Astrocyte of the cerebellum (primary cell): ENCODE data around the gene NFE2L3.

Experiments used
- DNase-seq: peaks from one replicate; pipeline ENCODE4 v3.0.0-alpha.2; 2011; ENCODE audit warnings: low read depth
- H3K4me3 ChIP-seq: 2 replicates; pipeline ENCODE4 v1.5.1; 2011; ENCODE audit warnings: mild to moderate bottlenecking, low read depth, low read length, moderate library complexity
- CTCF ChIP-seq: IDR thresholded peaks from 2 replicates; pipeline ENCODE4 v1.5.1; 2012; ENCODE audit warnings: low read length, low read depth, moderate library complexity, mild to moderate bottlenecking; ENCODE audit errors: missing control alignments
- in situ Hi-C: cut with HindIII; loops from 2 replicates; pipeline ENCODE4 v1.10.0; 2017; ENCODE audit warnings: low sequenced_read_pairs

Gene NFE2L3

DNA sequence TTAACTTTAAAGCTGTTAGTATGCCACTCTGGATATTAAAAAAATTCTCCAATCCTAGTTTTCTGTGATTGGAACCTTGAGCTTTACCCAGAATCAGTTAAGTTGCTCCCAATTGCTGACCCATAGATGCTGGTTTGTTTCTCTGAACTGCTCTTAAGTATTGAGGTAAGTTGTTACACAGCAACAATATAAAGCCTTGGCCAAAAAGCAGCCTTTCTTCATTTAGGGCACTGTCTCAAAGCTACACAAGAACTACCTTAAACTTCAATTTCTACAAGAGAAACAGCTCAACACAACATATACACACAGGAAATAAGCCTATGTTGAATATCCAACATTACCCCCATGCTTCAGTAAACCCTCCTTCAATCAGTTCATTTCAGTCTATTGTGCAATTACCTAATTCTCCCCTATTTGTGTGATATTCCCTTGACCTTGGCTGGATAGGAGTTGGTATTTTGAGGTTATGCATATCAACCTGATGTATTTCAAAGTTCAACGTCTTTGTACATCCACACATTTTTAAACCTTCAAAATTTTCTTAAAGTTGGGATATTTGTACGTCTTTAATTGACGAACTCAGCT, 37.1 kb downstream of the NFE2L3 start:
- DNase-seq: no peak
- no peak for TF ChIP-seq CTCF
- in situ Hi-C loops: no loop called here
- H3K4me3 ChIP-seq: no peak overlapping the region

DNA sequence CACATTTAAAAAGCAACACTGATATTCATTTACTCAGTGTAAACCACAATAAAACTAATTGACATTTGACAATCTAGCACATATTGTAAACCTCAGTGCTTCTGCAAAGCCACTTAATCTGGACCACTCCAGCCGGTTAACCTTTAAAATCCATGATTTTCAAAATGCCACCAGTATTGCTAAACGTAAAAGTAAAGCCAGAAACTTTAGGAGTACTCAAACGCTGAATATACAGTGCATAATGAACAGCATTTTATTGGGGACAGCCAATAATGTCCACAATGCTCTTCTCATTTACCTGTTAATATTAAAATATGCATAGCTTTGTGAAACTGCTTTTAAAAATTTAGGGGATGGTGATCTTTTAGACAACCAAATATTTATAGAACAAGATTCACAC, 37.7 kb downstream of the NFE2L3 start:
- no peak overlapping the region for H3K4me3 ChIP-seq
- DNase-seq: no peak
- no peak for TF ChIP-seq CTCF
- in situ Hi-C loops: no loop called here

- in situ Hi-C loops: no loop called here
- DNase-seq: no peak
- no peak for TF ChIP-seq CTCF
Measured at GRCh38 chr7:26190417-26190869, 38.4 kb downstream of the NFE2L3 start.

DNA sequence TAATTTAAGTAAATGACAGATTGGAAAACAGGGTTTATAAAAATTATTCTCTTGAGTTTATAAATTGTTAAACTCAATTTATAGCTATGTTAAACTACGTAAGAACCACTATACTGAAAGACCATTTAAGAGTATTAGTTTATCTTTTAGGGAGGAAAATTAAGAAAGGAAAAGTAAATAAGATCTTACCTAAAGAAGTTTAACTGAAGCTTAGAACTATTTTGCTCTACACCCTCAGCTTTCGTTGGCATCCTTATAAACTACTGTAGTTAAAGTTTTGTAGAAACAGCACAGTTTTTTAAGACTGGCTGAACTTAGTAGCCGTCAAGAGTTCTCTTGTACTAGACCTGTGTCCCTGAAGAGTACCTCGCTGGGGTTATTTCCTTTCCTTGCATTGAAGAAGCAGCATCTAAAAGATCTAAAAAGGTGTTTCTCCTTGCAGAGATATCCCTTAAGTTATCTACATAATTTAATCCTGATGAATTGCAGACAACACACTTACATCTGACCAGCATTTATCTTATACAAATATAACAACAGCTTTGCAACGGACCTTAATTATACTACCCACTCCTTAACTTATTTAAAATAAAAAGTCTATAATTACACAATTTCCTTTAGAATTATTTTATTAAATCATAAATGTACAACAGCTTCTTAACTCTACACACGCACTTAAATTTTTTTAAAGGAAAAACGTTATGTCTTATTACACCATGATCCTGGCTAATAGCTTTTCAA, 39.4 kb downstream of the NFE2L3 start:
- no peak for DNase-seq
- in situ Hi-C loops: no loop called here
- TF ChIP-seq CTCF: no peak
- H3K4me3 ChIP-seq: no peak overlapping the region

More at GRCh38 chr7:26190417-26190869, 38.4 kb downstream of the NFE2L3 start:
- no peak overlapping the region for H3K4me3 ChIP-seq

DNA sequence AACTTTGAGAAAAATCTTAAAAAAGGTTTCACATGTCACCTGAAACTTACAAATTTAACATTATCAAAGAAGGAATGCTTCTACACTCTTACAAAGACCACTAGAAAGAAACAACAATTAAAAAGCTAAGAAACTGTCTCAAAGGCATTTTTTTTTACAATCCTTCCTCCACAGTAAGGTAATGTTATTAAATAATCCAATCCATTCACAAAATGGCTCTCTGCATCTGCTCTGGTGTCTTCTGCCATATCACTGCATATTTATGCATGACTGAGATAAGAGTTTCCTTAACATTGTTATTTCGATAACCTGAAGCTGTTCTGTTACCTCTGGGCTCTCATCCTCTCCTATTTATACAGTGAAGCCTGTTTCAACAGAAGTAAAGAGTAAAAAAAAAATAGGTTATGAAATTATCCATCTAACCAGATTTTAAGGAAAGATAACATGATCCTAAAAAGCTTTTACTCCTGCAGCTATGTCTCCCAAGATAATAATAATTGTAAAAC, 40.0 kb downstream of the NFE2L3 start:
- in situ Hi-C loops: no loop called here
- no peak for TF ChIP-seq CTCF
- H3K4me3 ChIP-seq: no peak overlapping the region
- no peak for DNase-seq

- H3K4me3 ChIP-seq: no peak overlapping the region
- in situ Hi-C loops: no loop called here
- TF ChIP-seq CTCF: no peak
- DNase-seq: no peak
Measured at GRCh38 chr7:26192485-26193087, 40.6 kb downstream of the NFE2L3 start.
